Measurements from ENCODE around the gene CAPS. TPM values are rescaled to one million over a fixed set of nuclear protein-coding genes. Genes with fewer than 3 reads are reported as not detected.

The CAPS gene
- total RNA-seq, 1 donor from 2014 or later: 14.4 TPM

GRCh38 chr19:5903056-5903623 is 10.9 kb upstream of the CAPS start:
- Mint-ChIP-seq H3K9me3 (ENCODE audit: unreplicated experiment) (no peaks in the 10 kb centered on the region), H3K27me3 (ENCODE audit: unreplicated experiment) (no peaks in the 10 kb centered on the region), H3K4me3 (ENCODE audit: unreplicated experiment) (peak overlapping the region; percentile 94), H3K27ac (ENCODE audit: unreplicated experiment) (peak overlapping the region; percentile 99), H3K4me1 (ENCODE audit: unreplicated experiment) (peaks cover 23% of the 10 kb centered on the region), H3K36me3 (ENCODE audit: unreplicated experiment) (peaks cover 7% of the 10 kb centered on the region)
- no peak for DNase-seq (ENCODE audit: extremely low spot score, unreplicated experiment)
- no peak for TF ChIP-seq CTCF (IDR thresholded peaks at IDR 0.05)

GRCh38 chr19:5903624-5904351 is 10.3 kb upstream of the CAPS start, which contains the start of gene NDUFA11:
Gene NDUFA11, minus strand, starts transcription at chr19:5903790. Its CDS starts 82 bp downstream, at chr19:5903708.
- Mint-ChIP-seq H3K4me3 (ENCODE audit: unreplicated experiment) (peak within 1 kb of the TSS; percentile 94), H3K36me3 (ENCODE audit: unreplicated experiment) (peaks cover 7% of the 10 kb centered on the region)
- no peak for TF ChIP-seq CTCF (IDR thresholded peaks at IDR 0.05)

GRCh38 chr19:5904352-5905113 is 9.5 kb upstream of the CAPS start, which contains the start of gene VMAC:
Gene VMAC, plus strand, starts transcription at chr19:5904872. Its CDS starts 19 bp downstream, at chr19:5904891.
- peaks cover 10% of the 10 kb centered on the region for H3K36me3 Mint-ChIP-seq (ENCODE audit: unreplicated experiment)
- H3K27ac Mint-ChIP-seq (ENCODE audit: unreplicated experiment): peak within 1 kb of the TSS; percentile 99
- H3K4me3 Mint-ChIP-seq (ENCODE audit: unreplicated experiment): peak within 1 kb of the TSS; percentile 94
- H3K9me3 Mint-ChIP-seq (ENCODE audit: unreplicated experiment): no peaks in the 10 kb centered on the region
- no peak for TF ChIP-seq CTCF (IDR thresholded peaks at IDR 0.05)
- no peaks in the 10 kb centered on the region for H3K27me3 Mint-ChIP-seq (ENCODE audit: unreplicated experiment)
- DNase-seq (ENCODE audit: extremely low spot score, unreplicated experiment): peak; percentile 100
- H3K4me1 Mint-ChIP-seq (ENCODE audit: unreplicated experiment): peaks cover 23% of the 10 kb centered on the region

More at GRCh38 chr19:5903624-5904351, 10.3 kb upstream of the CAPS start, which contains the start of gene NDUFA11:
- H3K27ac Mint-ChIP-seq (ENCODE audit: unreplicated experiment): peak within 1 kb of the TSS; percentile 99
- no peaks in the 10 kb centered on the region for H3K27me3 Mint-ChIP-seq (ENCODE audit: unreplicated experiment)
- H3K4me1 Mint-ChIP-seq (ENCODE audit: unreplicated experiment): peaks cover 23% of the 10 kb centered on the region
- DNase-seq (ENCODE audit: extremely low spot score, unreplicated experiment): peak; percentile 99
- H3K9me3 Mint-ChIP-seq (ENCODE audit: unreplicated experiment): no peaks in the 10 kb centered on the region

DNA sequence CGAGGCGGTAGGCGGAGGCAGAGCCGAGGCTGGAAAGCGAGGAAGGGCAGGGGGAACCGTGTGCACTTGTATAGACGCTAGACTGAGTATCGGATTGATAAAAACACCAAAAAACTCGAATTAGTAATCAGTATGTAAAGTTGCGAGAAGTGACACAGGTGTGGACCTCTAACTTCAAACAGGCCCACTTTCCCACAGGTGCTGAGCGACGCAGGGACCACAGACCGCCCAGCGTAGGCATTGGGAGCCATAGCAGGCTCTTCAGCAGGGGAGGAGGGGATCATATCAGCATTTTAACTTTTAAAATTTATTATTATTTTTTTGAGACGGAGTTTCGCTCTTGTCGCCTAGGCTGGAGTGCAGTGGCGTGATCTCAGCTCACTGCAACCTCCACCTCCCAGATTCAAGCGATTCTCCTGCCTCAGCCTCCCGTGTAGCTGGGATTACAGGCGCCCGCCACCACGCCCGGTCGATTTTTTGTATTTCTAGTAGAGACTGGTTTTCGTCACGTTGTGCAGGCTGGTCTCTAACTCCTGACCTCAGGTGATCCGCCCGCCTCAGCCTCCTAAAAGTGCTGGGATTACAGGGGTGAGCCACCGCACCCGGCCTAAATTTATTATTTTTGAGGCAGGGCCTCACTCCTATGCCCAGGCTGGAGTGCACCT is 8.8 kb upstream of the CAPS start:
- Mint-ChIP-seq H3K36me3 (ENCODE audit: unreplicated experiment) (peaks cover 12% of the 10 kb centered on the region), H3K4me1 (ENCODE audit: unreplicated experiment) (peaks cover 24% of the 10 kb centered on the region), H3K27me3 (ENCODE audit: unreplicated experiment) (no peaks in the 10 kb centered on the region), H3K27ac (ENCODE audit: unreplicated experiment) (no peak overlapping the region), H3K4me3 (ENCODE audit: unreplicated experiment) (peak overlapping the region; percentile 94), H3K9me3 (ENCODE audit: unreplicated experiment) (no peaks in the 10 kb centered on the region)
- DNase-seq (ENCODE audit: extremely low spot score, unreplicated experiment): no peak
- TF ChIP-seq CTCF (IDR thresholded peaks at IDR 0.05): no peak

All from osteocyte (in vitro differentiated cells).